PC-3 (cell line): Measurements from ENCODE around the gene PLCXD1. TPM values are rescaled to one million over a fixed set of nuclear protein-coding genes. Genes with fewer than 3 reads are reported as not detected.
"Not testable (repeated sequence)": the region's sequence is repeated elsewhere in the genome, so short reads cannot be mapped to it uniquely, and the experiment has no call there.

Experiments used
- ATAC-seq: fragments of 200-7000 bp; cut with Tn5 transposase; 2 replicates; pipeline ENCODE4 v1.9.1; 2020; ENCODE audit warnings: mild to moderate bottlenecking, moderate library complexity
- BruUV-seq: library from RNA; stranded (reverse); fragments of 400-500 nt; replicated peaks from 2 replicates; lab custom pipeline; 2021; lab: Mats Ljungman, UMichigan
- CTCF ChIA-PET: fragments of 300-600 bp; sonication (Branson Sonifier 250); formaldehyde crosslinking; loops from one replicate; lab custom pipeline; 2022; ENCODE audit warnings: antibody characterized with exemption; lab: Charles Lee
- POLR2A ChIA-PET: fragments of 300-600 bp; sonication (Branson Sonifier 250); formaldehyde crosslinking; loops from one replicate; lab custom pipeline; 2022; ENCODE audit warnings: antibody characterized with exemption; ENCODE audit not compliant: unreplicated experiment; lab: Charles Lee
- DNase-seq: peaks from one replicate; pipeline ENCODE4 v3.0.0-alpha.2; 2015
- H2AFZ ChIP-seq: fragments of 300-600 bp; sonication (generic); 2 replicates; pipeline ENCODE4 v1.6.0; 2016; ENCODE audit warnings: antibody characterized with exemption, low read length
- H3F3A ChIP-seq: fragments of 300-600 bp; sonication (generic); one replicate; pipeline ENCODE4 v1.6.0; 2017; ENCODE audit warnings: antibody characterized with exemption, low read length, control low read depth, mild to moderate bottlenecking; ENCODE audit not compliant: unreplicated experiment
- H3K27ac ChIP-seq: fragments of 300-600 bp; sonication (generic); 2 replicates; pipeline ENCODE4 v1.5.1; 2016; ENCODE audit warnings: mild to moderate bottlenecking, low read length
- H3K27me3 ChIP-seq: fragments of 300-600 bp; sonication (generic); 2 replicates; pipeline ENCODE4 v1.6.1; 2016; ENCODE audit warnings: low read length, mixed read lengths
- H3K36me3 ChIP-seq: fragments of 300-600 bp; sonication (generic); 2 replicates; pipeline ENCODE4 v1.6.1; 2016; ENCODE audit warnings: low read depth, mixed run types, low read length, mixed read lengths
- H3K4me1 ChIP-seq: fragments of 300-600 bp; sonication (generic); 2 replicates; pipeline ENCODE4 v1.5.1; 2016; ENCODE audit warnings: low read length; ENCODE audit not compliant: insufficient read depth
- H3K4me2 ChIP-seq: fragments of 300-600 bp; sonication (generic); 2 replicates; pipeline ENCODE4 v1.6.0; 2016; ENCODE audit warnings: low read length
- H3K4me3 ChIP-seq: fragments of 300-600 bp; sonication (generic); 2 replicates; pipeline ENCODE4 v1.5.1; 2016; ENCODE audit warnings: mild to moderate bottlenecking, low read length, mixed read lengths
- H3K79me2 ChIP-seq: fragments of 300-600 bp; sonication (generic); 2 replicates; pipeline ENCODE4 v1.6.1; 2017; ENCODE audit warnings: low read length, mixed read lengths
- H3K9ac ChIP-seq: fragments of 300-600 bp; sonication (generic); 2 replicates; pipeline ENCODE4 v1.6.0; 2016; ENCODE audit warnings: mild to moderate bottlenecking, low read length
- H3K9me2 ChIP-seq: fragments of 300-600 bp; sonication (generic); replicated peaks from 2 replicates; pipeline ENCODE4 v1.6.1; 2016; ENCODE audit warnings: mixed run types, low read length, mixed read lengths
- H3K9me3 ChIP-seq: fragments of 300-600 bp; sonication (generic); 2 replicates; pipeline ENCODE4 v1.6.1; 2016; ENCODE audit warnings: low read length, mixed read lengths
- H4K20me1 ChIP-seq: fragments of 300-600 bp; sonication (generic); 2 replicates; pipeline ENCODE4 v1.6.1; 2016; ENCODE audit warnings: low read length, mixed read lengths
- EZH2 ChIP-seq: fragments of 300-600 bp; sonication (generic); IDR thresholded peaks from one replicate; pipeline ENCODE4 v1.6.1; 2017; ENCODE audit warnings: antibody characterized with exemption, mild to moderate bottlenecking, low read length; ENCODE audit not compliant: unreplicated experiment
- EZH2phosphoT487 ChIP-seq: fragments of 300-600 bp; sonication (generic); IDR thresholded peaks from 2 replicates; pipeline ENCODE4 v1.6.1; 2018; ENCODE audit warnings: mild to moderate bottlenecking, antibody characterized with exemption, low read length, borderline replicate concordance
- intact Hi-C: fragments of 100-400 bp; cut with micrococcal nuclease; formaldehyde crosslinking; loops from 2 replicates; pipeline ENCODE4 v1.9.0; 2023
- total RNA-seq: library from RNA; depleted of rRNA; stranded (reverse); fragments of >200 nt; gene quantifications from 2 replicates; pipeline ENCODE4 v1.2.3, GENCODE V29; 2014
- TF ChIP-seq, protein P1 (sequence below): fragments of 300-600 bp; sonication (generic); conservative IDR thresholded peaks from 2 replicates; pipeline ENCODE4 v1.5.1; 2017; ENCODE audit warnings: antibody characterized with exemption, low read depth, mild to moderate bottlenecking, low read length

The PLCXD1 gene
- total RNA-seq, 1 experiment from 2014 or later: 25.7 TPM

- no peak for ATAC-seq
- Histone ChIP-seq H3K9me2 (no peaks in the 10 kb centered on the region), H3F3A (no peaks in the 10 kb centered on the region), H3K27me3 (no peaks in the 10 kb centered on the region), H3K36me3 (no peaks in the 10 kb centered on the region), H3K9ac (peak overlapping the region; percentile 80), H3K4me2 (peak overlapping the region; percentile 90), H4K20me1 (no peaks in the 10 kb centered on the region), H3K4me1 (0 out of 2 replicates have a peak, but pooled peaks cover 4% of the 10 kb centered on the region), H3K9me3 (no peaks in the 10 kb centered on the region), H2AFZ (peak overlapping the region; percentile 69), H3K79me2 (no peaks in the 10 kb centered on the region), H3K4me3 (peak overlapping the region; percentile 79), H3K27ac (no peak overlapping the region)
- ChIA-PET POLR2A (no interaction called here), CTCF (no interaction called here)
- intact Hi-C loops: no loop called here
- DNase-seq: peak; percentile 19
- no peak for TF ChIP-seq EZH2
- TF ChIP-seq, protein P1, sequence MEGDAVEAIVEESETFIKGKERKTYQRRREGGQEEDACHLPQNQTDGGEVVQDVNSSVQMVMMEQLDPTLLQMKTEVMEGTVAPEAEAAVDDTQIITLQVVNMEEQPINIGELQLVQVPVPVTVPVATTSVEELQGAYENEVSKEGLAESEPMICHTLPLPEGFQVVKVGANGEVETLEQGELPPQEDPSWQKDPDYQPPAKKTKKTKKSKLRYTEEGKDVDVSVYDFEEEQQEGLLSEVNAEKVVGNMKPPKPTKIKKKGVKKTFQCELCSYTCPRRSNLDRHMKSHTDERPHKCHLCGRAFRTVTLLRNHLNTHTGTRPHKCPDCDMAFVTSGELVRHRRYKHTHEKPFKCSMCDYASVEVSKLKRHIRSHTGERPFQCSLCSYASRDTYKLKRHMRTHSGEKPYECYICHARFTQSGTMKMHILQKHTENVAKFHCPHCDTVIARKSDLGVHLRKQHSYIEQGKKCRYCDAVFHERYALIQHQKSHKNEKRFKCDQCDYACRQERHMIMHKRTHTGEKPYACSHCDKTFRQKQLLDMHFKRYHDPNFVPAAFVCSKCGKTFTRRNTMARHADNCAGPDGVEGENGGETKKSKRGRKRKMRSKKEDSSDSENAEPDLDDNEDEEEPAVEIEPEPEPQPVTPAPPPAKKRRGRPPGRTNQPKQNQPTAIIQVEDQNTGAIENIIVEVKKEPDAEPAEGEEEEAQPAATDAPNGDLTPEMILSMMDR: no peak
- TF ChIP-seq EZH2phosphoT487: no peak
- no TSS peak for BruUV-seq
Observed at GRCh38 chrX:320126-320783, 39.1 kb downstream of the PLCXD1 start.

DNA sequence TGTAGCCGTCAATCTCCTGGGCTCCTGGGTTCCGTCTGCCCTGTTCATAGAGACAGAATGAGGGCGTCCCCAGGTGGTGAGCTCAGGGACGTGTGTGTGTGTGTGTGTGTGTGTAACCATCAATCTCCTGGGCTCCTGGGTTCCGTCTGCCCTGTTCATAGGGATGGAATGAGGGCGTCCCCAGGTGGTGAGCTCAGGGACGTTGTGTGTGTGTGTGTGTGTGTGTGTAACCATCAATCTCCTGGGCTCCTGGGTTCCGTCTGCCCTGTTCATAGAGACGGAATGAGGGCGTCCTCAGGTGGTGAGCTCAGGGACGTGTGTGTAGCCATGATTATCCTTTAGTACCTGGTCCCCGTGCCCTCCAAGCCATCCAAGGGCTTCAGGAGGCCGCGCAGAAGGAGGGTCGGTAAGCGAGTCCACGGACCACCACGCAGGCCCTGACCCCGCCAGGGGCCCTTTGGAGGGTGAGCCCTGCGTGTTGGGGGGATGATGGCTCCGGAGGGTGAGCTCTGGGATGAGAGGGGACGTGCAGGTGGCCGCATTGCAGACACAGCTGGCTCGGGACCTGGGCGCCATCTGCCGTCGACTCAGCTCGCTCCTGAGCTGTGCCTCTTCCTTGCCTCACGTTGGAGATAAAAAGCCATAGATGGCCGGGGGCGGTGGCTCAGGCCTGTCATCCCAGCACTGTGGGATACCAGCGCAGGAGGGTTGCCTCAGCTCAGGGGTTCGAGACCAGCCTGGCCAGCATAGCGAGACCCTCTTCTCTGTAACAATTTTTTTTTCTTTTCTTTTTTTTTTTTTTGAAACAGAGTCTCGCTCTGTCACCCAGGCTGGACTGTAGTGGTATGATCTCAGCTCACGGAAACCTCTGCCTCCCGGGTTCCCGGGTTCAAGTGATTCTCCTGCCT lies 42.8 kb downstream of the PLCXD1 start:
- DNase-seq (peak; percentile 34), ATAC-seq (peak; percentile 45)
- no peaks in the 10 kb centered on the region for H3K9me3 ChIP-seq
- H3K4me2 ChIP-seq: no peak overlapping the region
- H4K20me1 ChIP-seq: no peaks in the 10 kb centered on the region
- H3F3A ChIP-seq: no peaks in the 10 kb centered on the region
- peak overlapping the region; percentile 48; the same call in 1 of the 2 replicates for H2AFZ ChIP-seq
- intact Hi-C loops: no loop called here
- no TSS peak for BruUV-seq
- no peak overlapping the region for H3K4me3 ChIP-seq
- ChIA-PET CTCF (no interaction called here), POLR2A (no interaction called here)
- H3K4me1 ChIP-seq: 0 out of 2 replicates have a peak, but pooled peaks cover 4% of the 10 kb centered on the region
- no peaks in the 10 kb centered on the region for H3K79me2 ChIP-seq
- TF ChIP-seq, protein P1: no peak; the same call in 1 of the 2 replicates
- TF ChIP-seq EZH2 (no peak), EZH2phosphoT487 (no peak)
- H3K36me3 ChIP-seq: no peaks in the 10 kb centered on the region
- H3K9me2 ChIP-seq: no peaks in the 10 kb centered on the region
- H3K9ac ChIP-seq: no peak overlapping the region
- H3K27me3 ChIP-seq: no peaks in the 10 kb centered on the region
- H3K27ac ChIP-seq: no peak overlapping the region

DNA sequence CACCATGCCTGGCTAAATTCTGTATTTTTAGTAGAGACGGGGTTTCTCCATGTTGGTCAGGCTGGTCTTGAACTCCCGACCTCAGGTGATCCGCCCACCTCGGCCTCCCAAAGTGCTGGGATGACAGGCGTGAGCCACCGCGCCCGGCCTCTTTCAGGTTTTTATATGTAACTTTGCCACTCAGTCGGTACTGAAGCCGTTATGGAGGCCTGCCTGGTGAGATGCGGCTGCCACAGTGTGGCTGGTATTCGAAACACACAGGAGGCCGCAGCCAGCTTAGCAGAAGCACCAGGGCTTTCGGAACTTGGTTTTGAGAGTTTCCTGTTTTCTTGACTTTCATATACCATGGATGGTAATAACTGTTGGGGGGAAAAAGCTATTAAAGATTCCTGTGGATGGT lies 43.5 kb downstream of the PLCXD1 start:
- POLR2A ChIA-PET, H3K36me3 ChIP-seq, H3K9me2 ChIP-seq, H3K4me1 ChIP-seq, H3K79me2 ChIP-seq, H3K9ac ChIP-seq, intact Hi-C loops, H3K27me3 ChIP-seq, H3K9me3 ChIP-seq, H2AFZ ChIP-seq, H3K4me3 ChIP-seq, H3K27ac ChIP-seq, H4K20me1 ChIP-seq, ATAC-seq, BruUV-seq, CTCF ChIA-PET, H3F3A ChIP-seq, H3K4me2 ChIP-seq: not testable (repeated sequence)
- DNase-seq: peak; percentile 32
